Stimulated activated CD8-positive, alpha-beta memory T cell treated with anti-CD3 and anti-CD28 coated beads, Interleukin-15, amount 100 ng/mL, for 1 hour (primary cell): ENCODE measurements around the gene MAP3K12.
"Not testable (repeated sequence)": the region's sequence is repeated elsewhere in the genome, so short reads cannot be mapped to it uniquely, and the experiment has no call there.

Experiments used
- DNase-seq: peaks from one replicate; pipeline ENCODE4 v3.0.0-alpha.2; 2020; ENCODE audit warnings: low read depth

The MAP3K12 gene

DNA sequence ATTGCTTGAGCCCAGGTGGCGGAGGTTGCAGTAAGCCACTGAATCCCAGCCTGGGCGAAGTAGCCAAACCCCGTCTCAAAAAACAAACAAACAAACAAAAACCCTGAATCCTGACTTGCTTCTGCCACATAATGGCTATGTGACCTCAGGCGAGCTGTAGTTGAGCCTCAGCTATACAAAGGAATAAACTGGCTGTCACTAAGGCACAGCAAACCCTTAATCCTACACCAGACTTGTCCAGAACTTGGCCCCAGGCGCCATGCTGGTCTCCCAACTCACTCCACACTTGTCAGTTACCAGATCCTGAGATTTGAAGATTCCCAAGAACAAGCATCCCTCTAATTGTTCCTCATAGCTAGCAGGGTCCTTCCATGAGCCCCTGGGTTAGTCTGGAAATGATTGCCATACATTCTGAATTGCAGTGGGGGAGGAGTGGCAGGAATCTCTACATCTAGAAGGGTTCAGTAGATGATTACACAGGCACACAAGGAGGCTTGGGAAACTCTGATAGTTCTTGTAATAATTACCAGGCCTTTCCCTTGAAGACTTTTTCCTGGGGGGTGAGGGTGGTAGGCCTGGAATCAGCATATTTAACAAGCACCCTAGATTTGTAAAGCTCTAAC is 9.9 kb downstream of the MAP3K12 start:
- DNase-seq: no peak

DNA sequence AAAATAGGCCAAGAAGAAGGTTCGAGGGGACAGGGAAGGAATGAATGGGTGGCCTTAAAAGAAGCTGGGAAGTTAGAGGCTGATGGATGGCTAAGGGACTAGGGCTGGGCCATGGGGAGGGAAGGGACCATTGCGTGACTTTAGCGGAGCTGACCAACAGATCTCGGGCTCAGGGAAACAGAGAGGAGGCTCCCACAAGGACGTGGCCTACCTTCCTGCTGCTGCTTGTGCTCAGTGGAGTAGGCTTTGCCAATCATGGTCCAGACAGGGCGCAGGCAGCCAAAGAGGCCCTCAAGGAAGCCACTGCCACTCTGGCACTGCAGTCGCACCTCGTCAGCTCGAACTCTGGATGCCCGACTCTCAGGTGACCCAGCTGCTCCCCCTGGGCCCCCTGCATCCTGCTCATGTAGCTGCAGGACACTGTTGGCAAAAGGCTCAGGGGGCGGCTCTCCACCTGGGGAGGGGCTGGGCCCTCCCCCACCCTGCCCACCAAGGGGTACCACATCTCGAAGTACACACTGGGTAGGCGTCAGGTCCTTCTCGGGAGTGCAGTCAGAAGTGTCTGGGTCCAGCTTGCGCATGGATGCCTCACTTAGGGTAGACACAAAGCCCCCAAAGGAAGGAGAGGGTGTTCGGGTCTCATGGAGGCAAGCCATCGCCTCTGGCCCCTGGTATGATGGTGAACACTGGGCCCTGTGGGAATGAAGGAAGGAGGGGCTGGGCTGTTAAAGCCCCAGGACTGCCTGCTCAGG is 12.3 kb downstream of the MAP3K12 start:
- DNase-seq: no peak

DNA sequence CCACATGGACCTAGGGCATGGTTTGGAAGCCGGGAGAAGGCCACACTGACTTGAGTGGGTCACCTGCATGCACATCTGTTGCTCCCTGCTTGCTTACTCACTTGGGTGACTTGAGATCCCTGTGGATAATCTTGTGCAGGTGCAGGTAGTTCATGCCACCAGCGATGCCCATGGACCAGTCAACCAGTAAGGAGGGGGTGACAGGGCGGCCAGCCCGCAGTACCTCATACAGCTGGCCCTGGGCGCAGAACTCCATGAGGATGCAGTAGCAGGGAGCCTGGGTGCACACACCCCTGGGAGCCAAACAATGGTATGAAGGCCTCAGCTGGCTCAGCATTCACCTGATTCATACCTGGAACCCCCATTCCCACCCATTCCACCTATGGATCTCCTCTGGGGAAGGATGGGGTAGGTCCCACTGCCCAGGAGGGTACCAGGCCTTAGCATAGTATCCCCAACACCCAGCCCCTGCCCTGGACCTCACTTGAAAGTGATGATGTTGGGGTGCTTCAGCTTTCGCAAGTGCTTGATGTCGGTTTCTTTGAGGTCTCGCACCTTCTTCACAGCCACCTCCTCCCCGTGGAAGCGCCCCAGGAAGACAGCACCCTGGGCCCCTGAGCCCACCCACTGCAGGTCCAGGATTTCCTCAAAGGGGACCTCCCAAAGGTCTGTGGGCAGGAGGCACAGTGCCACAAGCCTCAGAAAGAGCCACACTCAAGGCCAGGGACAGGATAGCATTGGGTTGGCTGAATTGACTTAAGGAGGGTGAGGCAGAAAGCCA is 13.1 kb downstream of the MAP3K12 start:
- DNase-seq: no peak

DNA sequence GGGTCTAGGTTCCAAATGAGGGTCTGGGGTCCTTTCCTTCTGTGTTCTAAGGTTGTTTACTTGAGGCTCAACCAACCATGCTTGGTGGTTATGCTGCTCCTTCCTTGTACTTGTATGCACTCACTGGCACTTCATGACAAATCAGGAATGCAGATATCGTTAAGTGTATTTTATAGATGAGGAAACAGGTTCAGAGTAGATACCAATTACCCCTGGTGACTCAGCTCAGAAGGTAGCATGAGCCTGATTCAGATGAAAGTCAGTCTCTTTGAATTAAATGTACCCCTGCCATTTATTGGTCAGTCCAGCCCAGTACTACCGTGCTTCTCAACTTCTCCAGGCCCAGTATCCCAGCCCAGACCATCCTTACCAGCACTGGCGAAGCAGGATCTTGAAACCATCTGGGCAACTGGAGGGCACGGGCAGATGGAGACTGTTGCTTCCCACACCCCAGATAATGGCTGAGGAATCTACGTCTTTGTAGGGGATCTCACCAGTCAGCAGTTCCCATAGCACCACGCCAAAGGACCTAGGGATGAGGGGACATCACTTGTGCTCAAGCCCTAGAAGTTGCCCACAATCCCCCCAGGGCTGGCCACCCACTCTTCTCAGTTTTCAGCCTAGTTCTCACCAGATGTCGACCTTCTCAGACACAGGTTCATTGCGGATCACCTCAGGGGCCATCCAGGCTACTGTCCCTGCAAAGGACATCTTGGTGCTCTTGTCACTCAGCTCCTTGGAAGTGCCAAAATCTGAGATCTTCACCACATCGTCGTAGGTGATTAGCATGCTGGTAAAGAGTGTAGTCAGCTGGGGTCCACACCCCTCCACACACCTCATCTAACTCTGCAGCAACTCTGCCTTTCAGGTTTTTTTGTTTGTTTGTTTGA is 14.3 kb downstream of the MAP3K12 start:
- DNase-seq: no peak

DNA sequence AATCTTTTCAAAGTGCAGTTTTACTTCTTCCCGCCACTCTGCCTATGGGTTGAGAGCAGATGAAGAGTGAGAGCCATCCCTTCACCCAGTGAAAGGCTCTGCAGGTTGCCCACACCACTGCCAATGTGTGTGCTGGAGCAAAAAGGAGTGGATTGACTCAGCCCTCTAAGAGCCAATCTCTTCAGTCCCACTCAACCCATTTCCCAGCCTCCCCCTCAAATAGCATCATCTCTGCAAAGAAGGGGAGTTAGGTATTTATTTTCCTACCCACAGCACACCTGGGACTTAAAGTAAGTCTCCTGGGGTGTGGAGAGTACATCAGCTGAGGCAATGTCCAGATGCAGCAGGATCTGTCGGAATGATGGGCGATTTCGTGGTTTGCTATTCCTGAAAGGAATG is 15.3 kb downstream of the MAP3K12 start:
- no peak for DNase-seq

DNA sequence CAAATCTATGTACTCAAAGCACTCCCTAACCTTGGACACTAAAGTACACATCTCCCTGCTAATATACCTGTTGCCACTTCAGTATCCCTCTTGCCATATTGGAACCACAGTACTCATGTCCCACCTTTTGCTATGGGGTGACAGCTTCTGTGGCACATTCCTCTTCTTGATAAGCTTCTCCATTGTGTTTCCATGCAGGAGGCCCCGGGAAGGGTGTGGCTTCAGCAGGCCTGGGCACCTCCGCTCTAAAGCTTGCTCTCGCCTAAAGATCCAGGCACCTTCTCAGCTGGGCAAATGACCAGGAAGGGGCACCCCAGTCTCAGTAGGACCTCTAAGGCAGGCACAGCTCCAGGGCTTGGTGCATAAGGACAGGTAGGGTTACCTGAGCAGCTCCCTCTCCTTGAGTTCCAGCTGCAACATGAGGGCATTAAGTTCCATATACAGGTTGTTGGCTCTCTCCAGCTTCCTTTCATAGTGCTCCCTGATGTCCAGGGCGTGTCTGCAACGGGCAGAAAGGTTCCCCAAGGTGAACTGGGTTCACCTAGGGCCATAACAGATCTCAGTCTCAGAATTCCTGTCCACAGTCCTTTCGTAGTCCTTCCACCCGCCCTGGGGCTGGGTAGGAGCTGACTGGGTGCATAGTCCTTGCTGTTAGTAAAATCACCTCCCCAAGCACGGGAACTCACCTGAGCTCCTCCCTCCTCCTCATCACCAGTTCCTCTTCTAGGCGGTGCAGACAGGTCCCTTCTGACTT is 15.9 kb downstream of the MAP3K12 start:
- DNase-seq: no peak

DNA sequence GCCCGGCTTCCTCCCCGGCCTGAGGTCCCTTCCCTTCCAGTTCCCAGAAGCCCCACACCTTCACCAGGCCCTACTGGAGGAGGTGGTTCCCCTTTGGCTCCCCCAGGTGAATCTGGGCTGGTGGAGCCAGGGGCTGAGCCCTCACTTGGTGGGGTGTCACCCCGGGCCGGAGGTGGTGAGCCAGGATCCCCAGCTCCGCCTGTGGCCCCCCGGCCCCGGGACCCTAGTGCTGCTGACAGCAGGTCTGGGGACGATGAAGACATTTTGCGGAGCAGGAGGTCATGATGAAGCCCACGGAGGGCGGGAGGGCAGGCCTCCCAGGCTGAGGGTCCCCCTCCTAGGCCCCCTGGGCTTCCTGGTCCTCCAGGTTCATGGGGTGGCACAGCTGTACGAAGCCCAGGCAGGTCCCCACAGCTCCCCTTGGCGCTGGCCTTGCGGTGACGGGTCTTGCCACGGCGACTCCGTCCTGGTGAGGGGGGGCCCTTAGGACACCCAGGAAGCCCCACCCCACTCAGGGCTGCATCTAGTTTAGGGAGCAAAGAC is 16.6 kb downstream of the MAP3K12 start:
- no peak for DNase-seq

DNA sequence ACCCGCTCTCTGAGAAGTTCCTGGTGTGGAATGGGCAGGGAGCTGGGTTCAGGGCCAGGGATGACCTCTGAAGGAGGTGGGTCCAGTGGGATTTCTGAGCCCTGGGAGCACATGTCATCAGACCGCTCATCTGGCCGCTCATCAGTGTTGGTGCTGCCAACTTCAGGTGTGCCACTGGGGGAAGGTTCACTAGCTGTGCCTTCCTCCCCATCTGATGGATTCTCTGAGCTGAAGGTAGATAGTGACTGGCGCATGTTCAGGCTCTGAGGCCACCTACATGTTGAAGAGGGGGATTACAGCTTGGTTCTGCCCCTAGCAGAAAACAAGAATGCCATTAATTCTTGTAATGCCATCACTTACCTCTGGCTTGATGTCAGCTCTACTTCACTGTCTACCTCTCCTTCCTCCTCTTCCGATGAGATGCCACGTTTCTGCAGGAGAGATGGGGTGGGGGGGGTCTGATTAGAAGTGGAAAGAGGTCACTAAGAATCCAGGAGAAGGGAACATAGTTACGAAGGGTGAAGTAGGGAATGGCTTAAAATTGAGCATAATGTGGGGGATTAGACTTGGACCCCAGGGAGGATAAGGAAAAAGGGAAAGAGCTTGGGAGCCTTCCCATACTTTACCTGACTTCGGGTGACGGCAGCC is 17.2 kb downstream of the MAP3K12 start:
- no peak for DNase-seq

DNA sequence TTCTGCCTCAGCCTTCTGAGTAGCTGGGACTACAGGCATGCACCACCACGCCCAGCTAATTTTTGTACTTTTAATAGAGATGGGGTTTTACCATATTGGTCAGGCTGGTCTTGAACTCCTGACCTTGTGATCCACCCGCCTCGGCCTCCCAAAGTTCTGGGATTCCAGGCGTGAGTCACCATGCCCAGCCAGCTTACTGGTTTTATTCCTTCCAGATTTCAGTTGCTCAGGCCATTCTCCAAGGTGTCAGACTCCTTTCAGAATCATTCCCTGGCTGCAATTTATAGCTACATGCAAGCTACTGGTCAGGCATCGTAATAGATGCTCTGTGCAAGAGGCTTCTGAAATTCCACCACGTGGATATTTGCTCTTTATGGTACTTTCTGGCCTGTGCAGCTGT is 17.8 kb downstream of the MAP3K12 start:
- DNase-seq: not testable (repeated sequence)

DNA sequence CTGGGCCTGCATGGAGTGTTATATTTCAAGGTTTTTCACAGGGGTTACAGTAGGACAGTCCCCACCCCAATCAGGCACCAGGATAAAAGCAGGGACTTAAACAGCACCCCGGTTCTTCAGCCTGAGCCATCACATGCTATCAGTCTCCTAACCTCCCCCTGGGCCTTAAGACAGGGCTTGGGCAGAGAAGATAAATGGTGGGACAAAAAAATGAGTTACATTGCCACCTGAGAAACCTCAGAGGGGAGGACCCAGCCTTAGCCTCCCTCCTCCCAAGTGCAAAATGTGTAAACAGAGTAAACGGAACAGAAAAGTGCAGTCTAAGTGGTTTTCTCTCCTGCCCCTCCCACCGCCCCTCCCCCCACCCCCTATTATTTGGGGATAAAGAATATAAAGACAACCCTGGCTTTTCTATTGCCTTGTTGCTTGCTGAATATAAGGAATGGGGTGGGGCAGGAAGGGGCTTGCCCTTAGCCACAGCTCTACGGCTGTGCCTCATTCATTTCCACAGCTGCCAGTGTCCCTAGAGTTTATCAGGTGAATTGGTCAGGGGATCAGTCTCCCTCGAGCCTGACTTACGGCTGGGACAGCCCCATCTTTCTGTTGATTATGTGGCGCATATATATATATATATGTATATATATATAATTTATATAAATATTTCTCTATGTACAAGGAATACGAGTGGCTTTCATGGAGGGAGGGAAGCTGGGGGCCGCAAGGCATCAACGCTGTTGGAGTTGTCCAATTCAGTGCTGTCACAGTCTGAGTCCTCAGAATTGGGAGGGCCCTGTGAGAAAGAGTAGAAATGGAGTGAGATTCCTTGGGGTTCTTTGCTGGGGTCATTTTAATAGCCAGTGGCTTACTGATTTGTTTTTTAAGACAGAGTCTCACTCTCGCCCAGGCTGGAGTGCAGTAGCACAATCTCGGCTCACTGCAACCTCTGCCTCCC is 18.5 kb downstream of the MAP3K12 start:
- DNase-seq: no peak

DNA sequence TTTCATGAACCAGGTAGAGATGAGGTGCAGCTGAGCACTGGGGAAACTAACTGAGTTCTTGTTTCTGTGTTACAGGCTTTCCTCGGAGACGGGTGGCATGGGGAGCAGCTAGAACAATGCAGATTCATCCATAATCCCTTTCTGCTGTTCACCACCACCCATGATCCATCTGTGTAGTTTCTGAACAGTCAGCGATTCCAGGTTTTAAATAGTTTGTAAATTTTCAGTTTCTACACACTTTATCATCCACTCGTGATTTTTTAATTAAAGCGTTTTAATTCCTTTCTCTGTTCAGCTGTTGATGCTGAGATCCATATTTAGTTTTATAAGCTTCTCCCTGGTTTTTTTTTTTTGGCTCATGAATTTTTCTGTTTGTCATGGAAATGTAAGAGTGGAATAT is 19.9 kb downstream of the MAP3K12 start:
- DNase-seq: no peak

DNA sequence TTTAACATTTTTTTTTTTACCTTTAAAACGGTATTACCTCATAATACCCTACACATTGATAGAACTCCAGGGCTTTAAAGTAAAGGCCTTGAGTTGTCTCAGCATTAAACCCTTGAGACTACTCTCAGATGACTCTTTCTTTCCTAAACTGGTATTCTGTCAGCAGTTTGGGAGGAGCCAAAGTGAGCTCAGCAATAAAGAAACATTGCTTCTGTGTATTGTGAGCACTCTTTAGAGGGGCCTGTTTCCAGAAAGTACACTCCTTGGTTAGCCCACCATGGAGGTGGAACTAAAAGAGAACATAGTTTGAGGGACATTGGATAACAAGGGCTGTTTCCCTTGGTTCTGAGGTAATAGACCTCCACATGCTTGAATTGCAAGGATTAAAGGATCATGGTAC is 20.4 kb downstream of the MAP3K12 start:
- no peak for DNase-seq

DNA sequence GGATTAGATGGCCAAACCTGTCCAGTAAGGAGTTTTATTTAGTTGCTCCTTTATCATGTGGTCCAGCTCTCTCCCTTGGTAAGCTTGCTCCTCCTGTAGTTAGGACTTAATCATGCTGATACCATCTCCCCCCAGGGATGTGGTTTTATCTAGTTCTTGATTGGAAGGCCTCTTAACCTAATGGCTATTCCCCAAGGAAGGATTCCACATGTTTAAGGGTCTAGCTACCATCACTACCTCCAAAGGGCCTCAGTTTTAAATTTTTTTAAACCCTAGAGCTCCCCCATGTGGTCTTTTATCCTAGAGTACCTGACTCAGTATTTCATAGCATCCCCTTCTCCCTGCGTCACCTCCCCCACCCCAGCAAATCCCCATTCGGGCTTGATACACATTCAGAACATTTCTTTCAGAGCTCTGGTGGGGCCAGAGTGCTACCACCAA is 22.5 kb downstream of the MAP3K12 start:
- DNase-seq: no peak

DNA sequence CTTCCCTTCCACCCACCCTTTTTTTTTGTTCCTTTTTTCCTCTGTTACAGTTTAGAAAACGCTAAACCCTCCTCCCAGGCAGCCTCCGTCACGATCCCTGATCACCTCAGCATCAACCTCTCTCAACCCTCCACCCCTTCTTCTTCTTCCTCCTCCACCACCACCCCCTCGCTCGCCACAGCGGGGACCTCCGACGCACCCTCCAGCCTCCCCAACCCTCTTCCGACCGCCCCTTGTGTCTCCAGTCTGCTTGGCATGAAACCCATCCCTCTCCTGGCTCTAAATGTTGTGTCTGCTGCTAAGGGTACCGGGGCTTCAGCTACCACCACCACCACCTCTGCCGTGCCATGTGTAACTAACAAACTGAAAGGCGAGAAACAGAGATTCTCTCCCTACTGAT is 24.4 kb downstream of the MAP3K12 start:
- DNase-seq: no peak

DNA sequence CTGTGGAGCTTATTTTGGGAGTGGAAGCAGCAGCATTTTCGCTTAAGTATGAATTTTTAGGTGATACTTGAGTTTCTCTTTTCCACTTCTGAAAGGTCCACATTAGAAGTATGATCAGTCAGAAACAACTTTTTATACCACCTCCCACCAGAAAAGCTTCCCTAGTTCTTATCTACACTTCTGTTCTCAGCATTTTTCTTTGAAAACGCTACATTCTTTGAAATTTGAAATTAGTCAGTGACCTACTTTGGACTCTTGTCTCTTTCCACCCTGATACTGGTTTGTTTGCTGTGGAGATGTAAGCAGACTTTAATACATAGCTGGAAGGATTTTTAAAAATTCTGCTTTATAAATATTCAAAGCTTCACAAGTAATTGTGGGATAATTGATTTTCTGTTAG is 25.2 kb downstream of the MAP3K12 start:
- DNase-seq: no peak

DNA sequence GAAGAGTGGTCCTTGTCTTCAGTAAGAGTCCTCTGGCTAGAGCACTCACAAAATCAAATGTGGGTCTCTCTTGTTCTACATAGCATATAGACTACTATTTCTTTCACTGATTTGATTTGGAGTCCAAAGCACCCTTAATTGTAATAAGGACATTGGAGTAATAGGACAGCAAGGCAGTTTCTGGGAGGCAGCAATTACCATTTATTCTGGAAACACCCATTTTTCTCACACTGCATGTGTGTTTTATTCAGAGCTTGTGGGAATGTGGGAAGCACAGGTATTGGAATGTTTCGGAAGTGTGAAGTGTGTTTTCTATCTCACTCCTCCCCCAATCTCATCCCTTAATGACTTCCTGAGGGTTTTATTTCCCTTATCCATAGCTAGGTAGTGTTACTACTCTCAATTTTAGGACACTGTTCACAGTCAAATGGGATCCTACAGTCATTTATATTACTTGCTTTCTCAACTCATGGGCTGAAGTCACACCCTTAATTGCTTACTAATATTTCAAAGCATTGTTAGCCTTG is 27.1 kb downstream of the MAP3K12 start:
- DNase-seq: no peak

DNA sequence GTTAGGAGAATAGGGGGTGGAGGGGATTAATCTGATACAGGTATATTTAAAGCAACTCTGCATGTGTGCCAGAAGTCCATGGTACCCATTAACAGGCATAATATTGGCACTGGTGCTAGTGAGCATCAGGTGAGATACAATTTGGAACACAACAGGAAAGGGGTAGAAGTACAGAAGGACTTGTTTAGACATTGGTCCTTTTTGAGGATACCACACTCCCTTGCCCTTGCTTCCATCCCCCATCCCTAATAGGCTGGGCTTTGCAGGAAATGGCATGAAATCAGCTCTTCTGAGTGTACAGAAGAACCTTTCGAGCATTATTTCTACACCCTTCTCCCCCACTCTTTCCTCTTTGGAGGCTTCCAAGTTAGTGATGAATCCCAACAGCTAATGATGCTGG is 31.0 kb downstream of the MAP3K12 start:
- no peak for DNase-seq

DNA sequence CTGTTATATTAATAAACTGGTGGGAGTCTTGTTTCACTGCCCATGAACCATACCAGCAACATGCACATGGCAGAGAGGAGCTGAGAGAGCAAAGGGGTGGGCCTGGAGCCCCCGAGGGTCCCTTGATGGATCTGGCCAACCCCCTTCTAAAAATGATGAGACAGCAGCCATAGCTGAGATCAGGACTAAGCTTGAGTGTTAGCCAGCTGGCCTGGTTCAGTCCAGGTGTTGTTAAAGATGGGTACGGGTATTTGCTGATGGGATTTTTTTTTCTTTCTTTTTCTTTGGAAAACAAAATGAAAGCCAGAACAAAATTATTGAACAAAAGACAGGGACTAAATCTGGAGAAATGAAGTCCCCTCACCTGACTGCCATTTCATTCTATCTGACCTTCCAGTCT is 31.4 kb downstream of the MAP3K12 start:
- DNase-seq: no peak

DNA sequence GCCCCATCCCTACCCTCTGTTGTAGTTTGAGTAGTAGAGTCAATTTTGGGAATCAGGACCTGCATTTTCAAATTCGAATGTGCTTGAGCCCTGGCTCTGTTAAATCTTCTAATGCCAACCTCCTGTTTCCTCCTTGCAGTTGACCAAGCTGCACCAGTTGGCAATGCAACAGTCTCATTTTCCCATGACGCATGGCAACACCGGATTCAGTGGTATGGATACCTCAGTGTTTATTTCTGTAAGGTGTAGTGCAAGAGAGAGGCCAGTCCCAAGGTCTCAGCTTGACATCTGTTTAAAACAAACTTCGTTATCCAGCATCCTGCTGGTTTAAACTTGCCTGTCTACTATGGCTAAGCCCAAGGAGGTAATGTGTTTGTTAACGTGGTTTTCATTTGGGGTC is 32.2 kb downstream of the MAP3K12 start:
- no peak for DNase-seq
